SJSA1 (cell line): ENCODE data around the gene FLRT1. TPM values are rescaled to one million over a fixed set of nuclear protein-coding genes. Genes with fewer than 3 reads are reported as not detected.
A peak's percentile ranks its signal among the peaks of the same experiment; 100 is the strongest.

Experiments used
- DNase-seq, 2 experiments: peaks; one replicate each; pipeline ENCODE4 v3.0.0-alpha.2; 2015 to 2020; ENCODE audit warnings: low spot score in 2 of 2, low read depth in 1 of 2
- H3K27ac ChIP-seq: fragments of 250-450 bp; sonication (Bioruptor Pico); 2 replicates; pipeline ENCODE4 v1.5.1; 2020; ENCODE audit warnings: mild to moderate bottlenecking, moderate library complexity
- H3K27me3 ChIP-seq: fragments of 250-450 bp; sonication (Bioruptor Pico); replicated peaks from 2 replicates; pipeline ENCODE4 v1.5.1; 2020; ENCODE audit warnings: mild to moderate bottlenecking, moderate library complexity
- H3K36me3 ChIP-seq: fragments of 250-450 bp; sonication (Bioruptor Pico); 2 replicates; pipeline ENCODE4 v1.5.1; 2020; ENCODE audit warnings: mild to moderate bottlenecking
- H3K4me1 ChIP-seq: fragments of 250-450 bp; sonication (Bioruptor Pico); replicated peaks from 2 replicates; pipeline ENCODE4 v1.6.1; 2021; ENCODE audit warnings: mild to moderate bottlenecking
- H3K4me3 ChIP-seq: fragments of 250-450 bp; sonication (Bioruptor Pico); 2 replicates; pipeline ENCODE4 v1.5.1; 2020; ENCODE audit warnings: mild to moderate bottlenecking
- H3K9me3 ChIP-seq: fragments of 250-450 bp; sonication (Bioruptor Pico); replicated peaks from 2 replicates; pipeline ENCODE4 v1.5.1; 2020; ENCODE audit warnings: mild to moderate bottlenecking
- total RNA-seq: library from RNA; depleted of rRNA; stranded (reverse); fragments of >200 nt; shearing (Covaris generic); gene quantifications from 2 replicates; pipeline ENCODE4 v1.2.3, GENCODE V29; 2014

Gene FLRT1
- total RNA-seq, 1 experiment from 2014 or later = 0.18 TPM

GRCh38 chr11:64053699-64054098 lies 18.0 kb downstream of the FLRT1 start:
- Histone ChIP-seq H3K4me3 (no peak overlapping the region), H3K9me3 (no peaks in the 10 kb centered on the region; the same call in 1 of the 2 replicates), H3K36me3 (no peaks in the 10 kb centered on the region), H3K27me3 (no peaks in the 10 kb centered on the region), H3K4me1 (no peaks in the 10 kb centered on the region), H3K27ac (no peak overlapping the region)
- DNase-seq = no peak

DNA sequence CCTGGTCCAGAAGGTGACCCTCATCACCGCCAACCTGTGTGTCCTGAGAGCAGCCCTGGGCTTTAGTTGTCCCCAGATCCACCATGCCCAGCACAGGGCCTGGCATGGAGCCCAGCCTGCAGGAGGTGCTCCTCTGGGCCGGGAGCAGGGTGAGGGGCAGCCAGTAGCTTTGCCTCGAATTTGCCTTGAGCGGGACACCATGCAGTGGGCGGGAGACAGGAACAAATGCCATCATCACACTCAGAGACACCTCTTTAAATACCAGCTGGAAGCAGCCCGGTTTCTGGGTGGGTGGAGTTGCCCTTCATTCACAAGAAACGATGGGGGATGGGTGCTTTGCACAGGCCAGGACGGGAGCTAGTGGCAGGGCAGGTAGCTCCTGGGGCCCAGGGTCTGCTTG lies 19.3 kb downstream of the FLRT1 start:
- H3K4me3 ChIP-seq = no peak overlapping the region
- H3K36me3 ChIP-seq = no peaks in the 10 kb centered on the region
- no peaks in the 10 kb centered on the region; the same call in 1 of the 2 replicates for H3K9me3 ChIP-seq
- no peak for DNase-seq
- no peaks in the 10 kb centered on the region for H3K4me1 ChIP-seq
- H3K27me3 ChIP-seq = no peaks in the 10 kb centered on the region
- no peak overlapping the region for H3K27ac ChIP-seq

- Histone ChIP-seq H3K4me3 (no peak overlapping the region), H3K36me3 (no peaks in the 10 kb centered on the region), H3K27me3 (peaks cover 9% of the 10 kb centered on the region; the same call in 1 of the 2 replicates), H3K4me1 (peaks cover 10% of the 10 kb centered on the region), H3K9me3 (no peaks in the 10 kb centered on the region; the same call in 1 of the 2 replicates), H3K27ac (no peak overlapping the region)
- DNase-seq = no peak
Observed at GRCh38 chr11:64056213-64056785, 20.6 kb downstream of the FLRT1 start.

DNA sequence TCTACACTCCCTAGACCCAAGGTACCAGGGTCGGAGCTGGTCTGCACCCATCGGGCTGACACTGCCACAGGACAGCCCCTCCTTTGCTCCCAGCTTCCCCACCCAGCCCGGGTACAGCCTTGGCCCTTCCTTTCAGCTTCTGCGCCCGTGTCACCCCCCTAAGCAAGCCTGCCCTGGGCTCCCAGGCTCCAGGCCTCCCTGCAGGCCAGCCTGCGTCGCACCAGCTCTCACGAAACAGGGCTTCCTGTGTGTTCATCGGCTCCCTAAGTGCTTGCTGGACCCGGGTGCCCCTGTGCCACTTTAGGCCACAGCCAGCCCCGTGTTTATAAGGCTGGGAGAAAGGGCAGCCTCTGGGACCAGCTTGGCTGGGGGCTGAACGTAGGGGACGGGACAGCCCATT lies 21.1 kb downstream of the FLRT1 start:
- DNase-seq = no peak
- H3K36me3 ChIP-seq = no peaks in the 10 kb centered on the region
- peaks cover 9% of the 10 kb centered on the region; the same call in 1 of the 2 replicates for H3K27me3 ChIP-seq
- H3K9me3 ChIP-seq = no peaks in the 10 kb centered on the region; the same call in 1 of the 2 replicates
- peaks cover 11% of the 10 kb centered on the region for H3K4me1 ChIP-seq
- H3K27ac ChIP-seq = no peak overlapping the region
- H3K4me3 ChIP-seq = no peak overlapping the region

- DNase-seq = no peak
- H3K36me3 ChIP-seq = no peaks in the 10 kb centered on the region
- H3K27me3 ChIP-seq = peaks cover 9% of the 10 kb centered on the region; the same call in 1 of the 2 replicates
- H3K4me1 ChIP-seq = peaks cover 11% of the 10 kb centered on the region
- H3K9me3 ChIP-seq = no peaks in the 10 kb centered on the region; the same call in 1 of the 2 replicates
- no peak overlapping the region for H3K27ac ChIP-seq
- H3K4me3 ChIP-seq = no peak overlapping the region
Observed at GRCh38 chr11:64057890-64058289, 22.2 kb downstream of the FLRT1 start.

GRCh38 chr11:64058494-64058893 lies 22.8 kb downstream of the FLRT1 start:
- DNase-seq = no peak
- no peaks in the 10 kb centered on the region for H3K36me3 ChIP-seq
- peaks cover 11% of the 10 kb centered on the region for H3K4me1 ChIP-seq
- no peak overlapping the region for H3K4me3 ChIP-seq
- no peak overlapping the region for H3K27ac ChIP-seq
- H3K27me3 ChIP-seq = peaks cover 9% of the 10 kb centered on the region; the same call in 1 of the 2 replicates
- no peaks in the 10 kb centered on the region; the same call in 1 of the 2 replicates for H3K9me3 ChIP-seq

DNA sequence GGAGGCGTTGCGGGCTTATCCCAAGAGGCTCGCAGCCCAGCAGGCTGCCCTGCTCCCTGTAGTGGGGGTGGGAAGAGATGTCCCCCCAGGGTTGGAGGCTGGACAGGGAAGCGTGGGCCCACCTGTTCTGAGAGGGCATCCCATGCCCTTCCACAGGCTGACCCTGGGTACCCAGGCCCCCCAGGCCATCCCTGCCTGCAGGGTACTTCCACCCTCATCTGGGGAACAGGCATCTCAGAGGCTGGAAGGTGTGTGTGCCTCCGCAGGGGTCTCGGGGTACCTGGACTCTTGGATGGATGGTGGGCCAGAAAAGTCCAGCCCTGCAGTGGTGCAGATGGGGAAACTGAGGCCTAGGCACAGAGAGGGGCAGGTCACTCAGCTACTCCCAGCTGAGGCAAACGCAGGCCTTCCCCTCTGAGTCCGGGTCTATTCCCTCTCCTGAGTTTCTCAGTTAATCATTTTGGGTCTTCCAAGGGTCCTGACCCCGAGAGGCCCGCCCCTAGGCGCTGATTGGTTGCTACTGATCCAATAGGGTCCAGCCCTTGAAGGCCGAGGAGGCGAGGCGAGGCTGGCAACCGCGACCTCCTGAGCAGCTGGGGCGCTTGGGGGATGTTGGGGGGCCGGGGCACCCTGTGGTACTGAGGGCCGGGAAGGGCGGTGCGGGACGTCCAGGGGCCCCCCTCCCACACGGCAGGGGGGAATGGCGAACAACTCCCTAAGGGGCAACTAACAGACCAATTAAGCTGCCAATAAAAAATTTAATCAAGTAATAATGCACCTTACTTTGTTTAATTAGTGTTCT lies 23.8 kb downstream of the FLRT1 start:
- no peaks in the 10 kb centered on the region for H3K36me3 ChIP-seq
- no peaks in the 10 kb centered on the region for H3K9me3 ChIP-seq
- no peak overlapping the region for H3K27ac ChIP-seq
- H3K27me3 ChIP-seq = peaks cover 9% of the 10 kb centered on the region; the same call in 1 of the 2 replicates
- no peak overlapping the region for H3K4me3 ChIP-seq
- no peak for DNase-seq
- peaks cover 11% of the 10 kb centered on the region for H3K4me1 ChIP-seq

DNA sequence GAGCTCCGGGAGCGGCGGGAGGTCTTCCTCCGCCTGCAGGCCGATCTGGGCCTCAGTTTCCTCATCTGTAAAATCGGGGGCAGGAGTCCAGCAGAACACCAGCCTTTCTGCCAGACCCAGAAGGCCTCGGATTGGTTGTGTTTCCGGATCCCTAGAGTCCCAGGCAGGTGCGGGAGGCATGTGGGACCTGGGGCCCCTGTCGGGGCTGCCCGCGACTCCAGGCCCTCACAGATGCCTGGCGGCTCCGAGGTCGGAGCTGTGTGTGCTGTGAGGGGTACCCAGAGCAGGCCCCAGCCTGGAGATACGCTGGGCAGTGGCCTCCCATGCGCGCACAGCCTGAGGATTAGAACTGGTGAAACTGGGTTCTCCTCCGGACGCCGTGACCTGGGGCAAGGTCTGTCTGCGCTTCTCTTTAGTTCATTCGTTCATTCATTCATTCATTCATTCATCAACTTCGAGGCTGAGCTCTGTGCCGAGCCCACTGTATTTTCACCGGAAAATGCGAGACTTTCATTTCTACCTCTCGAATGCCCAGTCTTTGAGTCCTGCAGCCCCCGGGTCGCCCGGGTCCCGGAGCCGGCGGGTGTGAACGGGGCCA lies 24.6 kb downstream of the FLRT1 start:
- H3K4me1 ChIP-seq = peaks cover 11% of the 10 kb centered on the region
- H3K36me3 ChIP-seq = no peaks in the 10 kb centered on the region
- peak overlapping the region; percentile 32 for H3K4me3 ChIP-seq
- H3K27ac ChIP-seq = no peak overlapping the region
- peaks cover 9% of the 10 kb centered on the region; the same call in 1 of the 2 replicates for H3K27me3 ChIP-seq
- no peak for DNase-seq
- H3K9me3 ChIP-seq = no peaks in the 10 kb centered on the region

- H3K4me3 ChIP-seq = peak overlapping the region; percentile 32
- no peaks in the 10 kb centered on the region for H3K9me3 ChIP-seq
- DNase-seq = peak in 1 of 2 experiments; percentile 73
- peaks cover 11% of the 10 kb centered on the region for H3K4me1 ChIP-seq
- H3K27me3 ChIP-seq = peaks cover 9% of the 10 kb centered on the region; the same call in 1 of the 2 replicates
- no peak overlapping the region for H3K27ac ChIP-seq
- H3K36me3 ChIP-seq = no peaks in the 10 kb centered on the region
Observed at GRCh38 chr11:64060861-64061444, 25.2 kb downstream of the FLRT1 start.

DNA sequence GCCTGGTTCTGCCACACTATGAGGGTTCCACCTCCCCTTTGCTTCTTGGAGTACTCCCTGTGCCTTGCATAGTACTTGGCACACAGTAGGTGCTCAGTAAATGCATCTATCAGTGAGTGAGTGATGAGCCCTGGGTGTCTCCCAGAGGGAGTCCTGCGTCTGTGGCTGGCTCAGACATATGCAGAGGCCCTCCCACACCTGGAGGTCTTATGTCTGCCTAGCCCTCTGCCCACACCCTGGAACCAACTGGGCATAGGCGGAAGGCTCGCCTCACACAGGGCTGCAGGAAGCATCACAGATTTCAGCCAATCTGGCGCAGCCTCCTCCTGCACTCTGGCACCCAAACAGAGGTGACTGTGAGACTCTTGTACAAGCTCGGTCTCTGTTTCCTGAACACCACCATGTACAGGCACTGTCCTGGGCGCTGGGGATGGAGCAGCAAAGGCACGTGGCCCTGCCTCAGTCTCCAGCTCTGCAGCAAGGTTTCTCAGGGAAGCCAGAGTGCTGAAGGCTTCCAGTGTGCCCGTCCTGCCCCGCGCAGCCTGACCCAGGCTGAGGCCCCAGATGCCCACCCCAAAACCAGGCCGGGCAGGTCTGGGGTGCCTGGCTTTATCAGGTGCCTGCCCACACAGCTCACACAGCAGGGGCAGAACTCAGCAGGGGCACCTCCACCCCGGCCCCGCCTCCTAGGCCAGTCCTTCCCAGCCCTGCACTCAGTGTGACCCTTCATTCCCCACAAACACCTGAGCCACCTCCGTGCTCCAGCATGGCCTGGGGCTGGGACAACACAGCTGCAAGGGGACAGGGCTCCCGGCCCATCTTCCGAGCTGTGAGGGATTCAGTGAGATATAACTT lies 26.7 kb downstream of the FLRT1 start:
- peaks cover 11% of the 10 kb centered on the region for H3K4me1 ChIP-seq
- H3K36me3 ChIP-seq = no peaks in the 10 kb centered on the region
- H3K27me3 ChIP-seq = peaks cover 9% of the 10 kb centered on the region; the same call in 1 of the 2 replicates
- no peak overlapping the region for H3K4me3 ChIP-seq
- H3K9me3 ChIP-seq = no peaks in the 10 kb centered on the region
- DNase-seq = no peak
- H3K27ac ChIP-seq = no peak overlapping the region

GRCh38 chr11:64063777-64064176 lies 28.0 kb downstream of the FLRT1 start:
- Histone ChIP-seq H3K9me3 (no peaks in the 10 kb centered on the region), H3K4me1 (peaks cover 11% of the 10 kb centered on the region), H3K27ac (no peak overlapping the region), H3K27me3 (peaks cover 9% of the 10 kb centered on the region; the same call in 1 of the 2 replicates), H3K36me3 (no peaks in the 10 kb centered on the region), H3K4me3 (no peak overlapping the region)
- DNase-seq = no peak

DNA sequence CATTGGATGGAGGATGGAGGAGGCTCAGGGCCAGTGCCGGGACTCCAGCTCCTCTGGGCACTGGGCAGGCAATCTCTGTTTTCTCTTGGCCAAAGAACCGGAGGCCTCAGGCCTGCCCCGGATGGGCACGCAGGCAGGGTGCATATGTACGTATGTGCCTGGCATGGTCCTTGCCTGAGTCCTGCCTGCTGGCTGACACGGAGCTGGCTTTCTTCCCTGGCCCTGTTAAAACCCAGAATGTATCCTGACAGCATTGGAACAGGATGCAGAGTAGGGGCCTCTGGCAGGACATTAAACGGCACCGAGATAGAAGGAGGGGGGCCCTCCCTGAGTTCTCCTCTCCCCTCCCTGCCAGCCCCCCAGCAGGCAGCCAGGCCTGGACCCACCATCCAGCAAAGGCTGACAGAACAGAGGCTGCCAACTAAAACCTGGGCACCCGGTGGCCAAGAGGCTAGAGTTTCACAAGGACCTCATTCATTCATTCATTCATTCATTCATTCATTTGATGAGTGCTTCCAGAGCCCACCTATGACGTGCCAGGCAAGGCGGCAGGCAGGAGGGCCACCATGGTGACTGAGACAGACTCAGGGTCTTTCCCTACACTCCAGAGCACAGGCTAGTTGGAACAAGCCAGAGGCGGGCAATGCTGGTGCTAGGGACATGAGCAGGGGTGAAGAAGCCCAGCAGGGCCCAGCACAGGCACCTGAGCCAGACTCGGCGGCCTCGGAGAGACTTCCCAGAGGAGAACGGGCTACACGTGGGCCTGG lies 28.8 kb downstream of the FLRT1 start:
- Histone ChIP-seq H3K4me3 (no peak overlapping the region), H3K4me1 (peaks cover 11% of the 10 kb centered on the region), H3K27ac (no peak overlapping the region), H3K36me3 (no peaks in the 10 kb centered on the region), H3K9me3 (no peaks in the 10 kb centered on the region), H3K27me3 (peaks cover 9% of the 10 kb centered on the region; the same call in 1 of the 2 replicates)
- DNase-seq = no peak
